Panc1 (cell line): ENCODE measurements around the gene NUMB.

ENCODE experiments used
- POLR2AphosphoS5 ChIP-seq: IDR thresholded peaks from 2 replicates; pipeline ENCODE4 v1.6.1; 2012; ENCODE audit warnings: mild to moderate bottlenecking, low read depth, low read length, moderate library complexity
- SIN3A ChIP-seq: IDR thresholded peaks from 2 replicates; pipeline ENCODE4 v1.6.1; 2012; ENCODE audit warnings: low read depth, mild to moderate bottlenecking, low read length, moderate library complexity, borderline replicate concordance; ENCODE audit not compliant: insufficient read depth
- TCF7L2 ChIP-seq: IDR thresholded peaks from 2 replicates; pipeline ENCODE4 v1.6.1; 2011; ENCODE audit warnings: mild to moderate bottlenecking, low read depth, low read length, inconsistent platforms
- TF ChIP-seq, protein P1 (sequence below): fragments of 450-650 bp; IDR thresholded peaks from 2 replicates; pipeline ENCODE4 v1.5.1; 2017; ENCODE audit warnings: mild to moderate bottlenecking
- TF ChIP-seq, protein P2 (sequence below), 2 experiments: IDR thresholded peaks; 2 replicates each; pipeline ENCODE4 v1.6.1; 2011 to 2012; ENCODE audit warnings: low read depth in 2 of 2, control low read depth in 1 of 2, low read length in 1 of 2, mild to moderate bottlenecking in 1 of 2, moderate library complexity in 1 of 2; ENCODE audit not compliant: insufficient read depth in 1 of 2

- TF ChIP-seq, protein P1, sequence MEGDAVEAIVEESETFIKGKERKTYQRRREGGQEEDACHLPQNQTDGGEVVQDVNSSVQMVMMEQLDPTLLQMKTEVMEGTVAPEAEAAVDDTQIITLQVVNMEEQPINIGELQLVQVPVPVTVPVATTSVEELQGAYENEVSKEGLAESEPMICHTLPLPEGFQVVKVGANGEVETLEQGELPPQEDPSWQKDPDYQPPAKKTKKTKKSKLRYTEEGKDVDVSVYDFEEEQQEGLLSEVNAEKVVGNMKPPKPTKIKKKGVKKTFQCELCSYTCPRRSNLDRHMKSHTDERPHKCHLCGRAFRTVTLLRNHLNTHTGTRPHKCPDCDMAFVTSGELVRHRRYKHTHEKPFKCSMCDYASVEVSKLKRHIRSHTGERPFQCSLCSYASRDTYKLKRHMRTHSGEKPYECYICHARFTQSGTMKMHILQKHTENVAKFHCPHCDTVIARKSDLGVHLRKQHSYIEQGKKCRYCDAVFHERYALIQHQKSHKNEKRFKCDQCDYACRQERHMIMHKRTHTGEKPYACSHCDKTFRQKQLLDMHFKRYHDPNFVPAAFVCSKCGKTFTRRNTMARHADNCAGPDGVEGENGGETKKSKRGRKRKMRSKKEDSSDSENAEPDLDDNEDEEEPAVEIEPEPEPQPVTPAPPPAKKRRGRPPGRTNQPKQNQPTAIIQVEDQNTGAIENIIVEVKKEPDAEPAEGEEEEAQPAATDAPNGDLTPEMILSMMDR: peak; percentile 76
- TF ChIP-seq TCF7L2 (no peak), POLR2AphosphoS5 (no peak), SIN3A (no peak)
- TF ChIP-seq, protein P2, sequence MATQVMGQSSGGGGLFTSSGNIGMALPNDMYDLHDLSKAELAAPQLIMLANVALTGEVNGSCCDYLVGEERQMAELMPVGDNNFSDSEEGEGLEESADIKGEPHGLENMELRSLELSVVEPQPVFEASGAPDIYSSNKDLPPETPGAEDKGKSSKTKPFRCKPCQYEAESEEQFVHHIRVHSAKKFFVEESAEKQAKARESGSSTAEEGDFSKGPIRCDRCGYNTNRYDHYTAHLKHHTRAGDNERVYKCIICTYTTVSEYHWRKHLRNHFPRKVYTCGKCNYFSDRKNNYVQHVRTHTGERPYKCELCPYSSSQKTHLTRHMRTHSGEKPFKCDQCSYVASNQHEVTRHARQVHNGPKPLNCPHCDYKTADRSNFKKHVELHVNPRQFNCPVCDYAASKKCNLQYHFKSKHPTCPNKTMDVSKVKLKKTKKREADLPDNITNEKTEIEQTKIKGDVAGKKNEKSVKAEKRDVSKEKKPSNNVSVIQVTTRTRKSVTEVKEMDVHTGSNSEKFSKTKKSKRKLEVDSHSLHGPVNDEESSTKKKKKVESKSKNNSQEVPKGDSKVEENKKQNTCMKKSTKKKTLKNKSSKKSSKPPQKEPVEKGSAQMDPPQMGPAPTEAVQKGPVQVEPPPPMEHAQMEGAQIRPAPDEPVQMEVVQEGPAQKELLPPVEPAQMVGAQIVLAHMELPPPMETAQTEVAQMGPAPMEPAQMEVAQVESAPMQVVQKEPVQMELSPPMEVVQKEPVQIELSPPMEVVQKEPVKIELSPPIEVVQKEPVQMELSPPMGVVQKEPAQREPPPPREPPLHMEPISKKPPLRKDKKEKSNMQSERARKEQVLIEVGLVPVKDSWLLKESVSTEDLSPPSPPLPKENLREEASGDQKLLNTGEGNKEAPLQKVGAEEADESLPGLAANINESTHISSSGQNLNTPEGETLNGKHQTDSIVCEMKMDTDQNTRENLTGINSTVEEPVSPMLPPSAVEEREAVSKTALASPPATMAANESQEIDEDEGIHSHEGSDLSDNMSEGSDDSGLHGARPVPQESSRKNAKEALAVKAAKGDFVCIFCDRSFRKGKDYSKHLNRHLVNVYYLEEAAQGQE (IDR thresholded peaks at IDR 0.05; ENCODE audit: insufficient read depth in 1 of 2, low read depth in 2 of 2, low read length in 1 of 2): no peak
Measured at GRCh38 chr14:73231981-73232851, 226.1 kb downstream of the NUMB start.
